ENCODE data around the gene ARHGAP23.

ARHGAP23 gene

DNA sequence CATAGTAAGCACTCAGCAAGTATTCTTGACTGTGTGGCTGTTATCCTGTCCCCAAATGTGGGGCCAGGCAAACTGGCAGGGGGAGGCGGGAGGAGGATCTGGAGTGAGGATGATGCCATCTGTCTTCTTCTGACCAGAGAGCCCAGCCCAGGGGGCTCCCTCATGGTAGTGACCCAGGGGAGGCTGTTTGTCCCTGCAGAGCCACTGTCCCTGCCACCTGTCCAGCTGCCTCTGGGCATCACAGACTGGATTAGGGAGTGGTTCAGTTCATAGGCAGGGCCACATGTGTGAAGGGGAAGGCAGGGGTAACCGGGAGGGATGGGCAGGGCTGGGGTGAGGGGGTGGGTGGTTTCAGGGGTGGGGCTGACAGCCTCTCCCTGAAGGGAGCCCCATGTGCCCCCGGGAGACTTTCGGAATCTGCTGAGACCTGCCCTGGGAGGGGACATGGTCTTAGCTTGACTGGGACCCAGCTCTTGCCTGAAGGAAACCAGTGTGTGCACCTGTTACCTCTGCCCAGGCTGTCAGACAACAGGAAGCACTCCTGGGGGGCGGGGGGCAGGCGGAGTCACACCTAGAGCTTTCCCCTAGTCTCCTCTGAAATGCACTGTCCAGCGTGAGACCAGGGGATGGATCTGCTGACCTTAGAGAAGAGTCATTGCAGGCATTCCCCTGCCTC is 15.2 kb downstream of the ARHGAP23 start:
- DNase-seq (ENCODE audit: low spot score), result no peak

DNA sequence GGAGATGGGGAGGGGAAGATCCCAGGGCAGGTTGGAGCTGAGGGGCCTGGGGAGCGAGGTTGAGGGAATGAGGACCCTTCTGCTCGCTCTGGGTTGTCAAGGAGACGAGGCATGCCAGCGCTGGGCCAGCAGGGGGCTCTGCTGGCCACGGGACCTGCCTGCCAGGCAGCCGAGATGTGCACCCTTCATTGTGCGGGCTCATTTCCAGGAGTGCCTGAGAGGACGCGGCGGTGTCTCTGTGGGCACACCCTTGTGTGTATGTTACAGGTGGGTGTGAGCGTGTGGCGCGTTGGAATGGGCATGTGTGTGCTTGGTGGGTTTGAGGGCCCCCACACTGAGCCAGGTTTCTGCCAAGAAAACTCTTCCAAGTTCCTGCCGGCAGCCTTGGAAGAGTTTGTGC is 15.9 kb downstream of the ARHGAP23 start:
- peak; percentile 96 for DNase-seq (ENCODE audit: low spot score)

DNA sequence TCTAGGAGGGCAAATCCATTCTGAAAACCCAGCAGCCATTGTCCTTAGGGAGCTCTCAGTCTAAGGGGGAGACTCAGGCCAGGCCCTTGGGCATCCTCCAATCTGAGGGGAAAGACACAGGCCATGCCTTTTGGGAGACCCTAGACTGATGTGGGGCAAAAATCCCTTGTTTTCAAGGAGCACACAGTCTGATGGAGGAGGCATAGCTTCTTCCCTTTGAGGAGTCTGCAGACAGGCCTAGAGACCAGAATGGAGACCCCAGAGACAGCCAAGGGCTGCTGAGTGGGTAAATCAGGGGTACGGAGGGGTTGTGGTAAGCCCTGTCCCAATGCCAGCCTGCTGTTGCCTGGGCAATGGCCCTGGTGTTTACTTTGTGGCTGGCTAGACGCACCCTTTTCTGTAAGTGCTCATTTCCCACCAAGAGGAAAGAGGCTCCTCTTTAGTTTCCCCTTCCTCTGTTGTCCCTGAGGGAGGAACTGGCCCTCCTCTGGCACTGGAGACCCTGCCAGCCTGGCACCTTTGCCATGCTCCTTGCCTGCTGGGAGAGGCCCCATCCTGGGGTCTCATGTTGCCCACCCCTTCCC is 19.3 kb downstream of the ARHGAP23 start:
- DNase-seq (ENCODE audit: low spot score), result no peak

DNA sequence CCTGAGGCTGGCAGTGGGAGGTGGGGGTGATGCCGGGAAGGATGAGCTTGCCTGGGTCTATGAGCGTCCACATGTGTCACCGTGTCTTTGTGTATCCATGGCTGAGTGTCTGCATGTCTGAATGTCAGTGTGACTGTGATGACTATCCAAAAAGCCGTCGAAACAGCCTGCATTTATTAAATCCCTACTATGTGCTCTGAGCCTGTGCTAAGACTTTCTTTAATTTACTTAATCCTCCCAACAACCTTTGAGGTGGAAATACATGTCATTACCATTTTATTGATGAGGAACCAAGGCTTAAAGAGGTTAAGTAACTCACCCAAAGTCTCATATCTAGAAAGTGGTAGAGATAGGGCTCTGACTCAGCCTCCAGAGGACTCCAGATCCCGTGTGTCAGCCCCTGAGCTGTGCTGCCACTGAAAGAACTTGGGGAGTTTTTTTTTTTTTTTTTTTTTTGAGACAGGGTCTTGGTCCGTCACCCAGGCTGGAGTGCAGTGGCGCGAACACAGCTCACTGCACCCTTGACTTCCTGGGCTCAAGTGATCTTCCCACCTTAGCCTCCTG is 20.0 kb downstream of the ARHGAP23 start:
- DNase-seq (ENCODE audit: low spot score), result no peak

DNA sequence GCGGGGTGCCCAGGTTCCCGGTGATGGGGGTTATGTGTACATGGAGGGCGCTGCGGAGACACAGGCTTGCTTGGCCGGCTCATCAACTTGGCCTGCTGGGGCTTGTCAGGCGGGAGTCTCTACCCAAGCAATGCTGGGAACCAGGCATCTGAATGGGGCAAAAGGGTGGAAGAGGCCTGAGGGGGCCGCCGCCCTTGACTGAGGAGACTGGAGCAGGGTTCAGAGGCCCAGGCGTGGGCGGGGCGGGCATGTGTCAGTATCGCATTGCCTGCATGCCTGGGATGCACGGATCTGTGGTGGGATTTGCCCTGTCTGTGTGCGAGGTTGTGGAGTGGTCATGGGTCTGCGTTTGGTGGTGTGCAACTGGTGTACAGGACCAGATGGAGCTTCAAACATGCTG is 21.1 kb downstream of the ARHGAP23 start:
- no peak for DNase-seq (ENCODE audit: low spot score)

DNA sequence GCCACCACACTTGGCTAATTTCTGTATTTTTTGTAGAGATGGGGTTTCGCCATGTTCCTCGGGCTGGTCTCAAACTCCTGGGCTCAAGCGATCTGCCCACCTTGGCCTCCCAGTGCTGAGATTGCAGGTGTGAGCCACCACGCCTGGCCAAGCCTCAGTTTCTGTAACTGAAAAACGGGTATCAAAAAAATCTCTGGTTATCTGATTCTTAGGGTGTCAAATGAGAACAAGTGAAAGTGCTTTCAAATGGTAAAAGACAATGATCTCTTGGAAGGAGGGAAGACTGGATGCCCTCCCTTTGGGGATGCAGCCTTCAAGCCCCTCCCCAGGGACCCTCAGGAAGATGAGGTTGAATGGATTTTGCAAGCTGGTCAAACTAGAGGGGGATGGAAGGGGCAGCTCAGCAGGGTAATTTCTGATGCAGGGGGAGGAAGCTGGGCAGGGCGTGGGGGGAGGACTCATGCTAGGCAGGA is 22.3 kb downstream of the ARHGAP23 start:
- DNase-seq (ENCODE audit: low spot score), result no peak

DNA sequence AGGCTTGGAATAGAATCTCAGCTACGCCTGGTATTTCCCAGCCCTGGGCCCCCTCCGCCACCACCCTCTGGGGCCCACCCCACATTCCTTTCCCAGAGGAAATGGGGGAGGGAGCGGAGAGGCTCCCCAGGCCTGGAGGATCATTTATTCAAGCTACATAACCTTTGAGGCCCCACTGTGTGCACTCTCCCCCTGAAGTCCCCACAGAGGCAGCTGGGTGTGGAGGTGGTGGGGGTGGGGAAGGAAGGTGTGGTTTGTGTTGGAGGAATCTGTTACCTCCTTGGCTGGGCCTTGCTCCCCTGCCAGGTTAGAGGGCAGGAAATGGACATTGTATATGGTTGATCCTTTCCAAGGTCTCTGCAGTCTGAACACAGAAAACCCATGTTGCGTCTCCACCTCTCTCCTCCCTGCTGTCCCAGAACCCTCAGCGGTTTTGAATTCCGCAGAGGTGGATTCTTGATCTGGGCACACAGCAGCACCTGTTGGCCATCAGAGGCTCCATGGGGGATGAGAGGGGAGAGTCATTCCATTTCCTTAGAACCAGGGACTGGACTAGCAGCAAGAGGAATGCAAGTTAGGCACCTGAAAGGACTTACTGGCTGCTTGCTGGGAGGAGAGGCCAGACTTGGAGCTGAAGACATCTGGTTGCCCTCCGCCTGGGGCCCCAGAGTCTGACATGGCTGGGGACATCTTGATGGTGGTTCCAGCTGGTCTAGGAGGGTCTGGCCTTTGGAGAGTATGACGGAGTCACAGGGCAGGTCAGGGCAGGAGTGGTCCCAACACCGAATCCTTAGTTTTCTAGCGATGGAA is 23.0 kb downstream of the ARHGAP23 start:
- no peak for DNase-seq (ENCODE audit: low spot score)

DNA sequence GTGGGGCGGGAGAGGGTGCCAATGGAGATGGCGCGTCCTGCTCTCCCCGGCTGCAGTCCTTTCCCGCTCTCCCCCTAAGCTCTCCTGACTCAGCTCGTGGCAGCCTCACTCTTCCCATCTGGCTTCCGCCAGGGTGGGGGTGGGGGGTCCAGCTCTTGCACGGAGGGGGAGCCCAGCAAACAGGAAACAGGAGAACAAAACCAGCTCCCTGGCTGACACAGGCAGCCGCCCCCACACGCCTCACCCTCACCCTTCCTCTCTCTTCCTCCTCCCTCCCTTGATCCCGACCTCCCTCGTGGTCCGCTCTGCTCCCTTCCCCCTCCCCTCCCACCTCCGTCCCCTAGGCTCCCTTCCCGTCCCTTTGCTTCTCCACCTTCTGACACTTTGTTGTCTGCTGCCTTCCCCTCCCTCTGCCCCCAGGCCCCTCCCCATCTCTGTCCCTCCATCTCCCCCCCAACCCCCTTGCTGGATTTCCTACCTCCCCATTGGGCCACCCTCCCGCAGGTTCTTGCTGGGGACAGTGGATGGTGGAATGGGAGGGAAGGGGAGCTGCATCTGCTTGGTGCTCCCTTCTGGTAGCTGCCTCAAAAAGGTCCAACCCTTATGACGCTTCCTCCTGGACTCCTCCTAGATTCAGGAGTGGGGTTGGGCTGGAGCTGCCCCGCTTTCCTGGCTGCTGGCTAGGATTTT is 23.7 kb downstream of the ARHGAP23 start:
- no peak for DNase-seq (ENCODE audit: low spot score)

DNA sequence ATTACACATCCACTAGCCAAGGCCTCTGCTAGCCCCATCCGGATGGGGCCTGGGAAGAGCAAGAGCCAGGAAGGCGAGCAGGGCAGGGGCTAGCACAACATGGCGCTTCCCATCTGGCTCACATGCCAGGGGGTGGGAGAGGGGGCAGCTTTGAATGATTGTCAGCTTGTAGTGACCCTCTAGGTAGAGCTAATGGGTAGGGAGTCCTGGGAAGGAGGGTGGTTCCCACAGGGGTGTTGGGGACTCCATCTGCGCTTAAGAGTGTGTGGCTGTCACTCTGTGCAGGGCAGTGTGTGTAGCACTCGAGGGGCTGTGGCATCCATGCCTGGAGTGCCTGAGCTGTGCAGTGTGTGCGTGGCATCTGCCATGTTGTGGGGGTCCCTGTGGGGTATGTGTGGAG is 24.5 kb downstream of the ARHGAP23 start:
- no peak for DNase-seq (ENCODE audit: low spot score)

DNA sequence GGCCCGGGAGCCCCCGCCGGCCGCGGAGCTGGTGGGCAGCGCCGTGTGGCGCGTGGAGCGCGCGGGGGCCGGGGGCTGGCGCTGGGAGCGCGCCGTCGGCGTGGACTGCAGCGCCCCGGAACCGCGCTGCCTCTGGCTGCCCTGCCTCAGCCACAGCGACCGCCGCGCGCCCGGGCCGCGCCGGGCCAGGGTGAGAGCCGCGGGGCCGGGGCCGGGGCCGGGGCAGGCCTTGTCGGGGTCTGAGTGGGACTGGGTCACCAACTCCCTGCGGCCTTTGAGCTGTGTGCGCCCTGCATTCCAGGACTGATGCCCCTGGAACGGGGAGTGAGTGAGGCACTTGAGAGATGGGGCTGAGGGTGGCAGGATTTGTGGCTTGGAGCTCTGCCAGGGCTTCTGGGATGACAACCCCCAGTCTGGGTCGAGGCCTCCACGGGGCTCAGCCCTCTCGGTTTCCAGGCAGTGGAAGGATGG is 25.7 kb downstream of the ARHGAP23 start:
- DNase-seq (ENCODE audit: low spot score), result peak; percentile 57

DNA sequence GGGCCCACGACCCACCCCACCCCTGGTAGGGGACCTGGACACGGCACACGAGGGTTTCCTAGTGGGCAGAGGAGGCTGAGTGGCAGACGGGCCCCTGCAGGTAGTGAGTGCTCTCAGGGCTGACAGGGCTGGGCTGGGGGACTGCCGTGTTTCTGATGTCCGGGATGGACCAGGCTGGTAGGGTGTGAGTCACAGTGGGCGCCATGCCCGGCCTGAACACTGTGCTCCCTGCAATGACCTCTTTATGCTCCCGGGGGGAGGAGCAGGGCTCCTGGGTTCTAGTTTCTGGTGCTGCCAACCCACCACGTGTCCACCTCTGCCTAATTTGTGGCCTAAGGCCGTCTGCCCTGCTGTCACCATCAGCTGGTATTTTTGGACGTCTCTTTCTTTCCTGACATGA is 26.3 kb downstream of the ARHGAP23 start:
- DNase-seq (ENCODE audit: low spot score), result peak; percentile 52

DNA sequence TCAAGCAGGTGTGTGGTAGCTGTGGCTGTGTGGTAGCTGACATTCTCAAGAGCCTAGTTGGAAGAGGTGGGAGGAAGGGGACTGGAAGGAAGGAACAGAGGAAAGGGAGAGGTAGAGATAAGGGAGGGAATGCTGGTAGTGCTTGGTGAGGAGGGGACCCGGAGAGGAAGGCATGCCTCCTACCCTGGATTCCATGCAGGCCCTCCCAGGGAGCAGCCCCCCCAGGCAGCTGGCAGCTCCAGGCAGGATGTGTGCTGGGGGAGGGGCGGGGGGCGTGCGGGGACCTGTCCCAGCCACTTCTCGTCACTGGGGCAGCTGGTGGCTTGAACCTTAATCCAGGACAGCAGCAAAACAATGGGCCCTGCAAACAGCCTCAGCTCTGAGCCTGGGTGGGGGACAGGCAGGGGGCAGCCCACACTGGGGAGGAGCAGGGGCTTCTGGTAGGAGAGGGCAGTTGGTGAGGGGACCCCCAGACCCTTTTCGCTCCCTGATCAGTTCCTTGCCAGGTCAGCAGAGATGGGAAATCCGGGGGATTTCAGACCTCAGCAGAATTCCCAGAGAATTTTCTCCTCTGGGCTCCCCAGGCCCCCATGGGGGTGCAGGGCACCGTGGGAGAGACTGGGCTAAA is 27.1 kb downstream of the ARHGAP23 start:
- peak; percentile 62 for DNase-seq (ENCODE audit: low spot score)

DNA sequence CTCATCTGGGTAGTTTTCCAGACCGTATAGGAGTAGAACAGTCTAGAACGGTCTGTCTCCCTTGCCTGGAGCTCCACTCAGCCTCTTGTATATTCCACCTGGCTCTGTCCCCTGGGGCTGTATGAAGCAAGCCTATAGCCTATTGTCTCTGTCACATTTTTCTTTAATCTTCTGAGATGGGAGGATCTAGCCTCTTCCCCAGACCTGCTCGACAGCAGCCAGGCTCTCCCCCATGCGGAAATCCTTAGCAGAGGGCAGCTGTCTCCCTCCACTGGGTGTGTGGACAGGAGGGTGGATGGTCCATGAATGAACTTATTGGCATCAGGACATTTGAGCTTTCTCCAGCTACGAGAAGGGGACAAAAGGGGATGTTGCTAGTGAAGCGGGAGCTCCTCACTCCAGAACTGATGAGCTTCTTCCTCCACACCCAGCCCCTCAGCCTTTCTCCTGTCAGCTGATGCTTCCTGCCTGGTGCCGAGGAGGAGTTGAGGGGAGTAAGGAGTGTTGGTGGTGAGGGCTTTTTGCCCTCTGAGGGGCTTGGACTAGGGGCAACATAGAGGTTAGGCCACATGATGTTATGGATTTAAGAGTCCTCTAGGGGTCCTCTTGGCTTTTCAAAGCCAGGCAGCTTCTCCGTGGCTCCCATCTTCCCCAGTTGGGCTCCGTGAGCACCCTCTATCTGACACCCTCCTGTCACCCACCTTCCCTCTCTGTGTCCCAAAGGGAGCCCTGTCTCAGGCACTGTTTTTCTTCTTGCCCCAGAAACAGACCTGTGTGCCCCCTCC is 28.0 kb downstream of the ARHGAP23 start:
- peak; percentile 81 for DNase-seq (ENCODE audit: low spot score)

DNA sequence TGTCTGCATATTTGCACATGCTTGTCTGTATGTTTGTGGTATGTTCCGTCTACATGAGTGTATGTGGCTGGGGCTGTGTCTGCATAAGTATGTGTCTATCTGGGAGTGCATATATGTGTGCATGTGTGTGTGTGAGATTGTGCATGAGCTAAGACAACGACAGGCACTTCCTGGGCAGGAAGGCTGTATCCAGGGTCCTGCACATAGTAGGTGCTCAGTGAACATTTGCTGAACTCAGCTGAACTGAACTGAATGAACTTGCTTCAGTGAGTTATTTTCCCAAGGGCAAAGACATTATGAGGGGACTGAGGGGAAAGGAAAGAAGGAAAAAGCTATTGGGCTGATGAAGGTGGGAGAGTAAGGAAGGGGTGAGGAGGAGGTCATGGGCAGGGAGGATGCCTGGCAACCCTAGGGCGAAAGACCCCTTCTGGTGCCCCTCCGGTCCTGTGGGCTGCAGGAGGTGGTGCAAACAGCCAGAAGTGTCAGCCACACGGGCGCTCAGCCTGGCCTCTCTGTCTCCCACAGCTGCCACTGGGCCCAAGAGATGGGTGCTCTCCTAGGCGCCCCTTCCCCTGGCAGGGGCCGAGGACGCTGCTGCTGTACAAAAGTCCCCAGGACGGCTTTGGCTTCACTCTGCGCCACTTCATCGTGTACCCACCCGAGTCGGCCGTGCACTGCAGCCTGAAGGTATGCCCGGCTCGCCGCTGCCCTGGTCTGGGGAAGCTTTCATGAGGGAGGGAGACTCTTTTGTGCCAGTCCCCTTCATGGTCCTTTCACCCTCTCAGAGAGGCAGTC is 29.5 kb downstream of the ARHGAP23 start:
- DNase-seq (ENCODE audit: low spot score), result no peak

DNA sequence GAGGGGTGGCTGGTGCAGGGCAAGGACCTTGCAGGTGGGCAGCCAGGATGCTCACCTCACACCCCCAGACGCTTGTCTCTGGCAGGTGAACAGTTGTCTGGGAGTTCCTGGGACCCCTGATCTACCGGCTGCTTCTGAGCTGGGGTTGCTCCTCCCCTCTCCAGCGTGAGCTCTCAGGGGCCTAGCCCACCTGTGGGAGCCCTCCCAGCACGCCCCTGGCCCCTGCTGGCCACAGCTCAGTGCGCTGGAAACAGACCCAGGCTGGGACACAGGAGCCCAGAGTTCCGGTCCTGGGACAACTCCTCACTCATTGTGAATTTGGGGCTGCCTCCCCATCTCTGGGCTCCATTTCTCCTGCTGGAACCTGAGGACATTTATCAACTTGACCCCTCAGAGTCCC is 30.3 kb downstream of the ARHGAP23 start:
- no peak for DNase-seq (ENCODE audit: low spot score)

DNA sequence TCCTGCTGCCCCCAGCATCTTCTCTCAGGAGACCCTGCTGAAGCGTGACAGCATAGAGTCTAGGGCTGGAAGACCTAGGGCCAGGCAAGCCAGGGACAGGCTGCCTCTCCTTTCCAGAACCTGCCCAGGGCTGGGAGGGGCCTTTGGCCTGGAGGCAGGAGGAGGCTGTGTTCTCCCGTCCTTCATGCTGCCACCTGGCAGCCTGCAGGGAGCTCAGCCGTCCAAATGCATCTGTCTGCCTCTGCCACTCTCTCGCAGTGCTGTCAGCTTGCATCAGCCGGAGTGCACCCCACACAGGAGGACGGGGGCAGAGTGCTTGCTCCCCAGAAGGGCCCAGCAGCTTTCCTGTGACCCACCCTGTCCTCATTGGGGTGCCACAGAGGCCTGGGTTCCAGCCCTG is 31.3 kb downstream of the ARHGAP23 start:
- peak; percentile 56 for DNase-seq (ENCODE audit: low spot score)

DNA sequence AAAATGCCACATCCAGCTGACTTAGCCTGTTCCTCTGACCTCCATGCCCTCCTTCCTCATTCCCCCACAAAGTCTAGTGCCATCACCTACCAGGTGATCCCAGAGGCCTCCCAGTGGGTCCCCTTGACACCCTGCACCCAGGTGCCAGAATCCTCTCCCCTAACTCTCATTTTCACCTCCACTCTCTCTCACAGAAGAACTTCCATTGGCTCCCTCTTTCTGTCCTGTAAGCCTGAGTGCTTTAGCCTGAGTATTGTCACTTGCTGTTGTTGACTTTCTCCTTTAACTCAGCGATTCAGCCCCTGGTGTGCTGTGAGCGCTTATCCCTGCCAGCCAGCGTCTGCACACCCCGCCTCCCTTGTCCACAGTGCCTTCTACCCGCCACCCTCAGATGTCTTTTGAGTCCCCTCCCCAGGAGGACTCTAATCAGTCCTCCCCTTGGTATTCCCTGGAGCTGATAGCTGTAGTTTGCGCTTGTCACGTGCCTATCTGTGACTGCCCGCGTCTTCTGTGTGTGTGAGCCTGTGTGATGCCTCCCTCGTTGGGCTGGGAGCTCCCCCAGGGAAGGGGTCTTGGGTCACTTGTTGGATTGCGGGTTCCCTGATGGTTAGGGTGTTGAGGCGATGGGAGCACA is 31.9 kb downstream of the ARHGAP23 start:
- DNase-seq (ENCODE audit: low spot score), result peak; percentile 55

DNA sequence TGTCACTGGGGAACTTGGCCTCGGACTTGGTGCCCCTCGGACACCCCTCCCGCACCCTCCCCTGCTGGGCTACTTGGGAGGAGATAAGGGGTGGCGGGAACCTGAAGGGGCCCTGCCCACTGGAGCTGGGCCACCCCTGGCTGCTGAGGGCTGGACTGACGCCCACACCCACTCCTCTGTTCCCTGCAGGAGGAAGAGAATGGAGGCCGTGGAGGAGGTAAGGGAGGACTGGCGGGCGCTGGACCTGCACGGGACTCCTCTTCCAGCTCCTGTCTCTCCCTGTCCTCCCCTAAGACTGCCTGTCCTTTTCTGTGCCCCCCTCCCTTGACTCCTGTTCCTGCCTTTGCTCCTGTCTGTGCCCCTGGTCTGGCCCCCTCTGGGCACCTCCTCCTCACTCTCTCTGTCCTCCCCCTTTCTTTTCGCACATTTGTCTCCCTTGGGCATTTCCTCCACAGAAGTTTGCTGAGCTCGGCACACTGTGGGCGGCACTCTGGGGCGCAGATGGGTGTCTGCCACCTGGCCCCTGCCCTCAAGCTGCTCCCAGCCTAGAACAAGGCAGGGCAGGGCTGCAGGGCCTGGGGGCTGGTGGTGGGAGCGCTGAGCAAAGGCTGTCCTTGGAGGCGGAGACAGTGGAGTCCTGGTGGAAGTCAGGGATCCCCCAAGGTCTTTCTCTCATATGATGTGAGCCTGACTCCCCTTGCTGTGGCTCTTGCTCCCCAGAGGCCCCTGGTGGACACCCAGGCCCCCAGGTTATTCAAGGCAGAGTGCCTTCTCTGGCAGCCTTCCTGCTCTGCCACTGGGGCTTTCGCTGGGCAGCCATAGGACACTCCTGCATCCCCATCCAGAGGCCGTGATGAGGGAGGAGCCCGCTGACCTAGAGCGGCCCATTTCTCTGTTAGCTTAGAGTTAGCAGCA is 32.7 kb downstream of the ARHGAP23 start:
- peak; percentile 51 for DNase-seq (ENCODE audit: low spot score)

All from D341Med (cell line).